HT1080 (cell line): ENCODE results near the gene RABIF. TPM values are rescaled to one million over a fixed set of nuclear protein-coding genes. Genes with fewer than 3 reads are reported as not detected.
"Not testable (repeated sequence)": the region's sequence is repeated elsewhere in the genome, so short reads cannot be mapped to it uniquely, and the experiment has no call there.

ENCODE experiments used
- DNase-seq: peaks from one replicate; pipeline ENCODE4 v3.0.0-alpha.2; 2015; ENCODE audit warnings: low read depth
- polyA plus RNA-seq, 2 experiments: library from polyadenylated mRNA; depleted of rRNA; stranded (reverse); fragments of >200 nt; gene quantifications; 2 replicates each; pipeline ENCODE4 v1.2.3, GENCODE V29; 2015
- total RNA-seq: library from RNA; depleted of rRNA; stranded (reverse); fragments of >200 nt; shearing (Covaris generic); gene quantifications from 2 replicates; pipeline ENCODE4 v1.2.3, GENCODE V29; 2014; rRNA removed

RABIF gene
- 12.4 and 13.8 TPM in 2 replicates for total RNA-seq
- polyA plus RNA-seq (2015; cell fraction: cytosol; rRNA removed): 7.8 and 9.1 TPM in 2 replicates
- 3.0 and 3.4 TPM in 2 replicates for polyA plus RNA-seq (2015; cell fraction: nucleus; rRNA removed)

GRCh38 chr1:202888531-202889360 lies at the start of gene RABIF:
Gene RABIF, minus strand, starts transcription at chr1:202889149. Its CDS starts 51 bp downstream, at chr1:202889098.
- peak; percentile 92 for DNase-seq

DNA sequence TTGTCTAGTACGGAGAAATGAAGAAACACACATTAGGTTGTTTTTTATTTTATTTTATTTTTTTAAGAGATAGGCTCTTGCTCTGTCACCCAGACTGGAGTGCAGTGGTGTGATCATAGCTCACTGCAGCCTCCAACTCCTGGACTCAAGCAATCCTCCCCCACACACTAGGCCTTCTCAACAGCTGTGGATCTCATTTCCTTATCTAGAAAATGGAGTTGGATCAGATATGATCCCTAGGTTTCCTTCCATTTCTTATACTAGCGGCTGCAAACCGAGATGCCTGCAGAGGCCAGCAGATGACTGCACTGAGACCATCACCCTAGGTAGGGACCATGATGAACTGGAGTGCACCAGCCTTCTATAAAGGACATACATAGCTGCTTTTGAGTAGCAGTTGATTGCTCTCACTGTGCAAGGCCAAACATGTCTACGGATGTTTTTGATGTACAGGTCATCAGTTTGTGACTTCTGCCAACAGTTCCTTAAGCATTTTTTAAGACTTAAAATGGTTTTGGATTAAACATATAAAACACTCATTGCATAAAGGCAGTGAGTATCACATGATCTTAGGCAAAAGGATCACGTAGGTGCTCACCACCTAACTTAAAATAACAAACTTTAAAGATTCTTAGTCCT lies 49.5 kb upstream of the RABIF start:
- DNase-seq: no peak

DNA sequence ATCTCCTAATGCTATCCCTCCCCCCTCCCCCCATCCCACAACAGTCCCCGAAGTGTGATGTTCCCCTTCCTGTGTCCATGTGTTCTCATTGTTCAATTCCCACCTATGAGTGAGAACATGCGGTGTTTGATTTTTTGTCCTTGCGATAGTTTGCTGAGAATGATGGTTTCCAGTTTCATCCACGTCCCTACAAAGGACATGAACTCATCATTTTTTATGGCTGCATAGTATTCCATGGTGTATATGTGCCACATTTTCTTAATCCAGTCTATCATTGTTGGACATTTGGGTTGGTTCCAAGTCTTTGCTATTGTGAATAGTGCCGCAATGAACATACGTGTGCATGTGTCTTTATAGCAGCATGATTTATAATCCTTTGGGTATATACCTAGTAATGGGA lies 47.5 kb upstream of the RABIF start:
- DNase-seq: not testable (repeated sequence)

DNA sequence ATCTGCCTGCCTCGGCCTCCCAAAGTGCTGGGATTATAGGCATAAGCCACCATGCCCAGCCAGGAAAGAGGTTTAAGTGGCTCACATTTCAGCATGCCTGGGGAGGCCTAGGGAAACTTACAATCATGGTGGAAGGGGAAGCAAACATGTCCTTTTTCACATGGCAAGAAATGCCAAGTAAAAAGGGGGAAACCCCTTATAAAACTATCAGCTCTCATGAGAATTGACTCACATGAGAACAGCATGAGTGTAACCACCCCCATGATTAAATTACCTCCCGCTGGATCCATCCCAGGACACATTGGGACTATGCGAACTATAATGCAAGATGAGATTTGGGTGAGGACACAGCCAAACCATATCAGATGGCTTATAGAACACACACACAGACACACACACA lies 46.9 kb upstream of the RABIF start:
- no peak for DNase-seq

DNA sequence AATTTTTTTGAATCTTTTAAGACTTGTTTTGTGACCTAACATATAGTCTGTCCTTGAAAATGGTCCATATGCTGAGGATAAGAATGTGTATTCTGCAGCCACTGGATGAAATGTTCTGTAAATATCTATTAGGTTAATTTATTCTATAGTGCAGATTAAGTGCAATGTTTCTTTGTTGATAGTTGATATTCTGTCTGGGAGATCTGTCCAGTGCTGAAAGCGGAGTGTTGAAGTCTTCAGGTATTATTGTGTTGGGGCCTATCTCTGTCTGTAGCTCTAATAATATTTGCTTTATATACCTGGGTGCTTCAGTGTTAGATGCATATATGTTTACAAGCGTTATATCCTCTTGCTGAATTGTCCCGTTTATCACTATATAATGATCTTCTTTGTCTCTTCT lies 45.8 kb upstream of the RABIF start:
- no peak for DNase-seq

DNA sequence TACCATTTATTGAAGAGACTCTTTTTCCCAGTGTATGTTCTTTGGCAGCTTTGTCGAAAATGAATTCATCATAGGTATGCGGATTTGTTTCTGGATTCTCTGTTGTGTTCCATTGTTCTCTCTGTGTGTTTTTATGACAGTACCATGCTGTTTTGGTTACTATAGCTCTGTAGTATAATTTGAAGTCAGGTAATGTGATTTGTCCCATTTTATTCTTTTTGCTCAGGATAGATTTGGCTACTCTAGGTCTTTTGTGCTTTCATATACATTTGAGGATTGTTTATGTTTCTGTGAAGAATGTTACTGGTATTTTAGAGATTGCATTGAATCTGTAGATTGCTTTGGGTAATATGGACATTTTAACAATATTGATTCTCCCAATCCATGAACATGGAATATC lies 43.5 kb upstream of the RABIF start:
- no peak for DNase-seq

DNA sequence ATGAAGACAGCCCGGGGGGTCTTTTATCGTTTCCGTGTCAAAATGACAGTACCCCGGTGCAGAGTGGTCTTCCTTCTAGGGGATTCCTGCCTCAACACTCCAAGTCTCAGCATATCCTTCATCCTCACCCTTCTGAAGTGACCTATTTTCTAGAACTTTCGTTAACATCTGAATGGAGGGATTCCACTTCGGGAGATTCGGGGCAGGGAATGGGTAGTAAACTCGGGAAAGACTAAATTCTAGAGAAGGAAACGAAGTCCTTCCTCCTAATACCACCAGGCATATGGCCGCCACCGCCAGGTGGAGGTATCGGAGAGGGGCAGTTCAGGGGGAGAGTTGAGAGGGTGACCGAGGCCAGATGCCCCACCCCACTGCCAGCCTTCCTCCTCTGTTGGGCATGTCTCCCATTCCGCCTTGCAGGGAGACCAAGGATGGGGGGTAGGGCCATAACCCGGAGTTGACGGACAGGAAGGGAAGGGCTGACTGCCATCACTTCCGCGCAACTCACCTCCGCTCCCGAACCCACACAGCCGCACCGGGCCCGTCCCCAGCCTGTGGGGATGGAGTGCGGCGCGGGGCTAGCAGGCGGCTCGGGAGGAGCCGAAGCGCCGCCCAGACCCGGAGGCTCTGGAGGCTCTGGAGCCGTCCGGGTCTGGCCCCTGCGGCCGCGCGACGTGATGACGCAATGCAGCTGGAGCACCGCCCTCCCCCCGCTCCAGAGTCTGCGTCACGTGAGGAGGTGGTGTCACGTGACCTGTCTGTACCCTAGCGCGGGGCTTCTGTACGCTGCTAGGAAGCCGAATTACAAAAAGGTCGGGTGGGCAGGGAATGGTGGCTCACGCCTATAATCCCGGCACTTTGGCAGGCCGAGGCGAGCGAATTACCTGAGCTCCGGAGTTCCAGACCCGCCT lies 37.9 kb upstream of the RABIF start, which contains the start of gene KLHL12:
KLHL12 (minus strand) TSS at position 654 of the 911 bp plus-strand sequence. CDS start 2,072 bp downstream, outside the sequence.
- DNase-seq: peak; percentile 96

DNA sequence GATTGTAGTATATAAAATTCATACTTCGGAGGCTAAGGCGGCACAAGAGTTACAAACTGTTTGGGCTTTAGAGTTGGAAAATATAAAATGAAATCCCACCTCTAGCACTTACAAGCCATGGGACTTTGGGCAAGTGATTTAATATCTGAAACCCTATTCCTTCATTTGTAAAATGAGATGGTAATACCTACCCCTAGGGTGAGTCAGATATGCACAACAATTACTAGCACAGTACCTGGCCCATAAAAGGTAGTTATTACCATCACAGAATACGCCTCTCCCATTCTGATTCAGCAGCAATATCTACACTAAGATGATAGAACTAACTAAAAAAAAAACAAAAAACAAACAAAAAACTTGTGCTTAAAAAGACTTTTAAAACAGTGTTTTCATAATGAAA lies 34.6 kb upstream of the RABIF start:
- DNase-seq: no peak

DNA sequence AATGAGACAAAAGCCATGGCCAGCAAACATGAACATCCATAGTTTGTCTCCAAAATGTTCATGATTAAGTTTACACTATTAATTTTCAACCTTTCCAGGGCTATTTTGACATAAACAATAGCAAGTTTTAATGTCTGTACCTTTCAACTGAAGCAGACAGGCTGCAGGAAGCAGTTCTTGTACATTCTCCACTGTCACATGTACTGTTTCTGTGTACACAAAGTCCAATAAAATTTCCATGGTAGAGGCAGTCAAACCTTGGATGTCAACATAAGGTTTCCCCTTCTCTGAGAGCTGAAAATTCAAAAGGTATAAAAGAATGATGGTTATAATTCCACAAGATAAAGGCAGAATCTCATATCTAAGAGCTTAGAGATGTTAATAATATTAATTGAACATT lies 30.7 kb upstream of the RABIF start:
- DNase-seq: no peak

DNA sequence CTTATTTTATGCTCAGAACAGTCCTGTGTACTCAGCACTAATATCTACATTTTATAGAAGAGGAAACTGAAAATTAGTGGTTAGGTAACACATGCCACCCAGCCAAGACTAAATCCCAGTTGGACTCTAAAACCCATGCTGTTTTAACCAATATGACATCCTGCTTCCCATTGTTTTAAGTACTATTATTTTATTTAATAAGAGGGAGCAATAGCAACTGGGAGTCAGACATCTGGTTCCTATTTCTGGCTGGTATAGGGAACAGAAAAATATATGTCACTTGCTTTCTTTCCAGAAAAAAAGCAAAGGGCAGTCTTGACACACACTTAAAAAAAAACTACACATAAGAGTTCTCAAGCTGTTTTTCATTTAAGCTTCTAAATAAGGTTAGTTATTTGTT lies 26.2 kb upstream of the RABIF start:
- DNase-seq: no peak

DNA sequence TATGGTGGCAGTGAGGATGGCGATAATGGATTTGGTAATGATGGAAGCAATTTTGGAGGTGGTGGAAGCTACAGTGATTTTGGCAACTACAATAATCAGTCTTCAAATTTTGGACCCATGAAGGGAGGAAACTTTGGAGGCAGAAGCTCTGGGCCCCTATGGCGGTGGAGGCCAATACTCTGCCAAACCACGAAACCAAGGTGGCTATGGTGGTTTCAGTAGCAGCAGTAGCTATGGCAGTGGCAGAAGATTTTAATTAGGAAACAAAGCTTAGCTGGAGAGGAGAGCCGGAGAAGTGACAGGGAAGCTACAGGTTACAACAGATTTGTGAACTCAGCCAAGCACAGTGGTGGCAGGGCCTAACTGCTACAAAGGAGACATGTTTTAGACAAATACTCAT lies 23.5 kb upstream of the RABIF start:
- DNase-seq: not testable (repeated sequence)

DNA sequence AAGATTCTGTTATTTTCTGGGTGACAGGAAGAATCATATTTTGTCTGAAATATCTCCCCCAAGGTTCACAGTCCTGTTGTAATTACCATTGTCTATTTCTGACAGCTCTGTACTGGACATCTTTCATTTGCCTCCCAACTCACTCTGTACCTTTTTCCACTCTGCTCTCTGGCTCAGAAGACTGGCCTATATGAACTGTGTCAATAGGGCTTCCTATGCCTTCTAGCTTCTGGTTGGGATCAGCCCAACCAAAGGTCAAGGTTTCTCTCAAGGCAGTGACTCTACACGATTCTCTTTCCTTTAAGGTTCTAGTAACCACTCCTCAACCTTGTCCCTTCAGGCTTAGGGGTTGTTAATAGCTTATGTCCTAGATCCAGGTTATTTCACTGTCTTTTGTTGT lies 20.5 kb upstream of the RABIF start:
- no peak for DNase-seq

DNA sequence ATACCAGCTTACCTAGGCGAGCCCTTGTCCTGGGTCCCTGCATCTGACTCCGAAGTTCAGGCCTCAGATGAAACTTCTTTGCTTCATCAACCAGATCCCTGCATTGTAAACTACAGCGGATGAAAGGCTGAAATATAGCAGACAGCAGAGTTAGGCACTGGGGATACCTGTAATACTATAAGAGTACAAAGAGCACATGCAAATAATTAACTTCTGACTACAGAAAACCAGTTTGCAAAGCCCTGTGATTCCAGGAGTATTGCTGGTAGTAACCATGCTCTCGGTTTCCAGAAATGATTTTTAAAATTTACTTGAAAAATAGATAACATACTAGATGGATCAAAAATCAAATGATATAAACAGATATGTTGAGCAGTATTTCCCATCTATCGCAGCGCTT lies 20.0 kb upstream of the RABIF start:
- DNase-seq: no peak

DNA sequence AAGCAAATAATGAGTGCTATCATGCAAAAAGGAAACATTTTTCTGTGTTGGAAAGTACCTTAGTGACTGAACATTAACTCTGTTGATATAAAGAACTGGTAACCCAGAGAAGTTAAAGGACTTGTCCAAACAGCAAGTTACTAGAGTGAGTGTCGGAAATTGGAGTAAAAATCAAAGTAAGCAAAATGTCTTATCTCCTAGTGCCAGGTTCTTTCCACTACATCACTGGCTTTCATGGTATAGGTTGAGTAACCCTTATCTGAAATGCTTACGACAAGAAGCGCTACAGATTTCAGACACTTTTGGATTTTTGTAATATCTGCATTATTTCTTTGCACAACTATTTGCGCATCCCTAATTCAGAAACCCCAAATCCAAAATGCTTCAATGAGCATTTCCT lies 16.4 kb upstream of the RABIF start:
- no peak for DNase-seq

DNA sequence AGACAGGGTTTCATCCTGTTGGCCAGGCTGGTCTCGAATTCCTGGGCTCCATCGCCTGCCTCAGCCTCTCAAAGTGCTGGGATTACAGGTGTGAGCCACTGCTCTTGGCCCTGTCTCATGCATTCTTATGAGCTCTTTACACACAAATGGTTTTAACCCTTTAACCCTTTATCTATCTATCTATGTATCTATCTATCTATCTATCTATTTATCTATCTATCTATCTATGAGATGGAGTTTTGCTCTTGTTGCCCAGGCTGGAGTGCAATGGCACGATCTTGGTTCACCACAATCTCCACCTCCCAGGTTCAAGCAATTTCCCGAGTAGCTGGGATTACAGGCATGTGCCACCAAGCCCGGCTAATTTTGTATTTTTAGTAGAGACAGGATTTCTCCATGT lies 14.9 kb upstream of the RABIF start:
- DNase-seq: not testable (repeated sequence)

- DNase-seq: no peak
Observed at GRCh38 chr1:202901555-202901954, 12.6 kb upstream of the RABIF start.

DNA sequence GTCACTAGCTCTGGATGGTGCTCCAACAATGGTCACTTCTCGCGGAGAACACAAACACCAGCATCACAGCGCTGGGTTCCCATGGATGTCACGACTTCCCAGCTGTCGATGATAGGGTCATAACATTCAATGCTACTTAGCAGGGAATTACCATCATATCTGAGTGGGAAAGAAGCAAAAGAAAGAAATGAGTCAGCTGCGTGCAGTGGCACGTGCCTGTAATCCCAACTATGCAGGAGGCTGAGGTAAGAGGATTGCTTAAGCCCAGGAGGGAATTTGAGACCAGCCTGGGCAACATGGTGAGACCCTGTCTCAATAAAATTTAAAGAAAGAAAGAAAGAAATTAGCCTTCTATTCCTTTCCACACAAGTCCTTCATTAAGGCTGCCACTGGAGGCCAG lies 3.6 kb upstream of the RABIF start:
- DNase-seq: no peak

GRCh38 chr1:202890392-202890791 lies 1.4 kb upstream of the RABIF start:
- no peak for DNase-seq

DNA sequence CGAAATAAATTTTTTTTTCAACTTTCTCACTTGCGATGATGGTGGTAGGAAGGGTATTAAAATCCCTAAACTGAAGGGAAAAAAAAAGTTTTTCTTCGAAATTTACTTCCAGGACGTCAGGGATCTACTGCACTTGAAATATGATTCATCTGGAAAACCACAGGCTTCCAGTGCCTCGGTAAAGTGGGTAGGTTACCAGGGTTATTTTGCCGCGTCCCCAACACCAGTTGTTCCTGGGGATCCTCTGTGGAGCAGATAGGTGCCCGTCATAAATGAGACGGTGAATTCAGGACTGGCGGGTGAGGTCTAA lies 773 bp downstream of the RABIF start:
- DNase-seq: no peak

GRCh38 chr1:202880961-202881460 lies 7.9 kb downstream of the RABIF start:
- no peak for DNase-seq

DNA sequence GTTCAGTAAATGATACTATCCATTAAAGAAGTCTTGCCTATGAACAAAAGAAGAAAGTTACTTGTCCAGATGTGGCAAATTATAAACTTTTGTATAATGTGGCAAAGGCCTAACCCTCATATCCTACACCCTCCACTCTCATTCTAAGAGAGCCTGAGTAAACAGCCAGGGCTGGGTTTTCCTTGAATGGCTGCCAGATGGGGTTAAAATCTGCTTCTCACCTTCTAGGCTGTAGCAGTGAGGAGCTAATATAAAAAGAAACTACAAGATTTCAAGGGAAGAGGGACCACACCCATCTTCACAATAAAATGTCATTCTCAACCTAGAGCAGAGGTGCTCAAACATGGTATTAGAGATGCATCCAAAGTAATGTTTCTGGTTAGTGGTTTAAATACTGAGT lies 8.9 kb downstream of the RABIF start:
- DNase-seq: no peak

DNA sequence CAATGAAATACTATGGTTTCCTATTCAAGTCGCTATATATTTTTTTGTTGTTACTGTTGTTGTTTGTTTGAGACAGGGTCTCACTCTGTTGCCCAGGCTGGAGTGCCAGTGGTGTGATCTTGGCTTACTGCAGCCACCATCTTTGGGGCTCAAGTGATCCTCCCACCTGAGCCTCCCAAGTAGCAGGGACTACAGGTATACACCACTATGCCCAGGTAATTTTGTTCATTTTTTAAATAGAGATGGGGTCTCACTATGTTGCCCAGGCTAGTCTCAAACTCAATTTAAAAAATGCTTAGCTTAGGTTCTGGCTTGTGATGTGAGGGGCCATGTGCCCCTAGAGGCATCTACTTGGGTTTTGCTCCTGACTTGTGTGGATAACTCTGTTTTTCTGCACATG lies 9.8 kb downstream of the RABIF start:
- DNase-seq: no peak
